SK-N-SH (cell line): Measurements from ENCODE around the gene LRRC27.

Source experiments
- JUND ChIP-seq: IDR thresholded peaks from 2 replicates; pipeline ENCODE4 v1.4.0; 2012
- NRF1 ChIP-seq: IDR thresholded peaks from 2 replicates; pipeline ENCODE4 v1.6.1; 2012; ENCODE audit warnings: low read depth, mild to moderate bottlenecking, low read length
- USF2 ChIP-seq: fragments of 150-350 bp; IDR thresholded peaks from 2 replicates; pipeline ENCODE4 v1.6.1; 2017; ENCODE audit warnings: antibody characterized with exemption, low read length, low read depth, borderline replicate concordance
- TF ChIP-seq, protein P1 (sequence below): fragments of 150-350 bp; IDR thresholded peaks from 2 replicates; pipeline ENCODE4 v1.6.1; 2016; ENCODE audit warnings: mild to moderate bottlenecking, low read depth, low read length
- TF ChIP-seq, protein P2 (sequence below): fragments of 200-600 bp; sonication (generic); IDR thresholded peaks from 2 replicates; pipeline ENCODE4 v1.6.1; 2017; ENCODE audit warnings: antibody characterized with exemption, mild to moderate bottlenecking, moderate library complexity

- TF ChIP-seq USF2 (no peak), NRF1 (no peak), JUND (no peak)
- TF ChIP-seq, protein P1, sequence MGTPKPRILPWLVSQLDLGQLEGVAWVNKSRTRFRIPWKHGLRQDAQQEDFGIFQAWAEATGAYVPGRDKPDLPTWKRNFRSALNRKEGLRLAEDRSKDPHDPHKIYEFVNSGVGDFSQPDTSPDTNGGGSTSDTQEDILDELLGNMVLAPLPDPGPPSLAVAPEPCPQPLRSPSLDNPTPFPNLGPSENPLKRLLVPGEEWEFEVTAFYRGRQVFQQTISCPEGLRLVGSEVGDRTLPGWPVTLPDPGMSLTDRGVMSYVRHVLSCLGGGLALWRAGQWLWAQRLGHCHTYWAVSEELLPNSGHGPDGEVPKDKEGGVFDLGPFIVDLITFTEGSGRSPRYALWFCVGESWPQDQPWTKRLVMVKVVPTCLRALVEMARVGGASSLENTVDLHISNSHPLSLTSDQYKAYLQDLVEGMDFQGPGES, result no peak
- TF ChIP-seq, protein P2, sequence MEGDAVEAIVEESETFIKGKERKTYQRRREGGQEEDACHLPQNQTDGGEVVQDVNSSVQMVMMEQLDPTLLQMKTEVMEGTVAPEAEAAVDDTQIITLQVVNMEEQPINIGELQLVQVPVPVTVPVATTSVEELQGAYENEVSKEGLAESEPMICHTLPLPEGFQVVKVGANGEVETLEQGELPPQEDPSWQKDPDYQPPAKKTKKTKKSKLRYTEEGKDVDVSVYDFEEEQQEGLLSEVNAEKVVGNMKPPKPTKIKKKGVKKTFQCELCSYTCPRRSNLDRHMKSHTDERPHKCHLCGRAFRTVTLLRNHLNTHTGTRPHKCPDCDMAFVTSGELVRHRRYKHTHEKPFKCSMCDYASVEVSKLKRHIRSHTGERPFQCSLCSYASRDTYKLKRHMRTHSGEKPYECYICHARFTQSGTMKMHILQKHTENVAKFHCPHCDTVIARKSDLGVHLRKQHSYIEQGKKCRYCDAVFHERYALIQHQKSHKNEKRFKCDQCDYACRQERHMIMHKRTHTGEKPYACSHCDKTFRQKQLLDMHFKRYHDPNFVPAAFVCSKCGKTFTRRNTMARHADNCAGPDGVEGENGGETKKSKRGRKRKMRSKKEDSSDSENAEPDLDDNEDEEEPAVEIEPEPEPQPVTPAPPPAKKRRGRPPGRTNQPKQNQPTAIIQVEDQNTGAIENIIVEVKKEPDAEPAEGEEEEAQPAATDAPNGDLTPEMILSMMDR, result no peak
Measured at GRCh38 chr10:132425029-132425756, 93.2 kb downstream of the LRRC27 start.
